Body of pancreas (tissue), 4 donors: ENCODE data around the gene ACTN4. TPM values are rescaled to one million over a fixed set of nuclear protein-coding genes. Genes with fewer than 3 reads are reported as not detected.

Experiments
- ATAC-seq: fragments of 150-250 bp; one replicate; pipeline ENCODE4 v1.9.1; 2016
- DNase-seq, 4 donors: peaks; one replicate each; pipeline ENCODE4 v3.0.0-alpha.2; 2019
- H3K27ac ChIP-seq, 4 donors: fragments of 200-600 bp; sonication (generic); 1 replicate in 3 of 4; 2 replicates in 1 of 4; pipeline versions ENCODE4 v1.5.1 to v1.6.1; 2016 to 2019; ENCODE audit warnings: mild to moderate bottlenecking in 1 of 4, mixed read lengths in 1 of 4, moderate library complexity in 1 of 4
- H3K27me3 ChIP-seq, 2 donors: fragments of 200-600 bp; sonication (generic); one replicate each; pipeline ENCODE4 v1.6.0; 2016; ENCODE audit warnings: mild to moderate bottlenecking in 1 of 2
- H3K36me3 ChIP-seq, 2 donors: fragments of 200-600 bp; sonication (generic); replicated peaks in 1 of 2; 2 replicates each; pipeline ENCODE4 v1.5.1; 2016; ENCODE audit warnings: low read depth in 2 of 2; ENCODE audit not compliant: insufficient read depth in 1 of 2
- H3K4me1 ChIP-seq: fragments of 200-600 bp; sonication (generic); one replicate; pipeline ENCODE4 v1.6.0; 2016
- H3K4me3 ChIP-seq, 2 donors: fragments of 200-600 bp; sonication (generic); 1 replicate in 1 of 2; 2 replicates in 1 of 2; pipeline ENCODE4 v1.5.1; 2016 to 2019
- H3K9me3 ChIP-seq, 3 donors: fragments of 200-600 bp; sonication (generic); 1 replicate in 2 of 3; 2 replicates in 1 of 3; pipeline ENCODE4 v1.5.1; 2016
- CTCF ChIP-seq, 7 experiments: fragments of 450-650 bp in 4 of 7; fragments of 200-600 bp in 3 of 7; sonication (generic) in 3 of 7; IDR thresholded peaks; one replicate each; pipeline ENCODE4 v1.5.1; 2016 to 2019; ENCODE audit warnings: antibody characterized with exemption in 7 of 7
- POLR2A ChIP-seq, 3 donors: fragments of 450-650 bp; IDR thresholded peaks; one replicate each; pipeline ENCODE4 v1.6.1; 2016; ENCODE audit warnings: antibody characterized with exemption in 3 of 3, mild to moderate bottlenecking in 2 of 3
- WGBS, 2 donors: methylation state at CpG; one replicate each; pipeline ENCODE4 v1.1.5; 2017; 5-methylcytosine and 5-hydroxymethylcytosine counted together
- intact Hi-C: fragments of 100-400 bp; cut with DNase I; formaldehyde crosslinking; loops from one replicate; pipeline ENCODE4 v1.15.1; 2023
- total RNA-seq, 2 donors: library from RNA; depleted of rRNA; stranded (reverse); fragments of >200 nt; gene quantifications; one replicate each; pipeline ENCODE4 v1.1.0, GENCODE V29; 2016

Gene ACTN4
- total RNA-seq, 2 donors from 2014 or later, result 143 to 148 TPM

GRCh38 chr19:38717855-38718254, 70.4 kb downstream of the ACTN4 start:
- 82 to 91% methylated on average over 4 to 11 of the region's 11 CpGs for WGBS, 2 donors
- peak overlapping the region in 2 of 4 donors; percentile 69 to 71 for H3K27ac ChIP-seq
- H3K4me1 ChIP-seq, result peaks cover 69% of the 10 kb centered on the region
- intact Hi-C loops, result no loop called here
- no peaks in the 10 kb centered on the region for H3K27me3 ChIP-seq
- no peak overlapping the region for H3K4me3 ChIP-seq
- TF ChIP-seq CTCF (IDR thresholded peaks at IDR 0.05), result no peak
- no peak for TF ChIP-seq POLR2A (IDR thresholded peaks at IDR 0.05)
- DNase-seq (no peak), ATAC-seq (no peak)
- peaks cover 6 to 35% of the 10 kb centered on the region in 2 donors for H3K36me3 ChIP-seq
- H3K9me3 ChIP-seq, result no peaks in the 10 kb centered on the region

GRCh38 chr19:38718747-38719543, 71.5 kb downstream of the ACTN4 start:
- WGBS, 2 donors, result 69 to 77% methylated on average over 23 of the region's 24 CpGs
- ATAC-seq (peak; percentile 61), DNase-seq (peak; percentile 52 to 71 (median 64))
- Histone ChIP-seq H3K4me3 (no peak overlapping the region), H3K4me1 (peaks cover 58% of the 10 kb centered on the region), H3K27ac (peak overlapping the region in 3 of 4 donors; percentile 56 to 71 (median 69)), H3K9me3 (no peaks in the 10 kb centered on the region), H3K36me3 (peaks cover 6 to 41% of the 10 kb centered on the region in 2 donors), H3K27me3 (no peaks in the 10 kb centered on the region)
- intact Hi-C loops, result no loop called here
- TF ChIP-seq CTCF (IDR thresholded peaks at IDR 0.05) (peak in 1 of 7 experiments; percentile 6), POLR2A (IDR thresholded peaks at IDR 0.05) (peak in 1 of 3 donors; percentile 25)

- peaks cover 48% of the 10 kb centered on the region for H3K4me1 ChIP-seq
- WGBS, 2 donors, result 74% methylated on average over 23 of the region's 24 CpGs; no CpG with 5 or more reads in 1 of the 2 donors
- ATAC-seq, result no peak
- TF ChIP-seq CTCF (IDR thresholded peaks at IDR 0.05) (no peak), POLR2A (IDR thresholded peaks at IDR 0.05) (no peak)
- H3K4me3 ChIP-seq, result no peak overlapping the region
- no peak for DNase-seq
- H3K27ac ChIP-seq, result peak overlapping the region in 3 of 4 donors; percentile 56 to 71 (median 69)
- intact Hi-C loops, result no loop called here
- peaks cover 11 to 51% of the 10 kb centered on the region in 2 donors for H3K36me3 ChIP-seq
- no peaks in the 10 kb centered on the region for H3K27me3 ChIP-seq
- H3K9me3 ChIP-seq, result no peaks in the 10 kb centered on the region
Observed at GRCh38 chr19:38719761-38720558, 72.5 kb downstream of the ACTN4 start.

GRCh38 chr19:38720559-38721236, 73.2 kb downstream of the ACTN4 start:
- no peaks in the 10 kb centered on the region for H3K27me3 ChIP-seq
- ATAC-seq (no peak), DNase-seq (no peak)
- WGBS, 2 donors, result 90 to 100% methylated on average over 8 to 15 of the region's 15 CpGs
- no peak for TF ChIP-seq CTCF (IDR thresholded peaks at IDR 0.05)
- no peak for TF ChIP-seq POLR2A (IDR thresholded peaks at IDR 0.05)
- peak overlapping the region in 3 of 4 donors; percentile 63 to 71 (median 69) for H3K27ac ChIP-seq
- intact Hi-C loops, result no loop called here
- H3K4me1 ChIP-seq, result peaks cover 40% of the 10 kb centered on the region
- no peaks in the 10 kb centered on the region for H3K9me3 ChIP-seq
- peaks cover 17 to 57% of the 10 kb centered on the region in 2 donors for H3K36me3 ChIP-seq
- H3K4me3 ChIP-seq, result no peak overlapping the region
